SK-N-SH (cell line): ENCODE data around the gene FOXL2NB.

ENCODE experiments used
- CTCF ChIP-seq: fragments of 200-600 bp; sonication (generic); IDR thresholded peaks from 2 replicates; pipeline ENCODE4 v1.6.1; 2017; ENCODE audit warnings: antibody characterized with exemption, mild to moderate bottlenecking, moderate library complexity
- EP300 ChIP-seq, 2 experiments: IDR thresholded peaks; 2 replicates each; pipeline versions ENCODE4 v1.4.0 to v1.6.1; 2012; ENCODE audit warnings: borderline replicate concordance in 1 of 2, low read depth in 1 of 2, low read length in 1 of 2
- GATA2 ChIP-seq: sonication (generic); formaldehyde crosslinking; IDR thresholded peaks from 2 replicates; pipeline ENCODE4 v1.5.0; 2020; ENCODE audit warnings: mild to moderate bottlenecking, missing genetic modification reagents
- JUND ChIP-seq: IDR thresholded peaks from 2 replicates; pipeline ENCODE4 v1.4.0; 2012
- MAX ChIP-seq: IDR thresholded peaks from 2 replicates; pipeline ENCODE4 v1.4.0; 2012; ENCODE audit warnings: low read depth
- ZBTB33 ChIP-seq: IDR thresholded peaks from 2 replicates; pipeline ENCODE4 v1.4.0; 2012; ENCODE audit warnings: low read depth, borderline replicate concordance

- TF ChIP-seq GATA2: no peak
- no peak for TF ChIP-seq CTCF
- TF ChIP-seq MAX: no peak
- no peak for TF ChIP-seq EP300 (IDR thresholded peaks at IDR 0.05; ENCODE audit: borderline replicate concordance in 1 of 2, low read depth in 1 of 2, low read length in 1 of 2)
- no peak for TF ChIP-seq JUND
- TF ChIP-seq ZBTB33: no peak
These were observed 27.4 kb downstream of the FOXL2NB start for GRCh38 chr3:138974462-138974861.
